ENCODE measurements around the gene MTHFD1L.

MTHFD1L gene

GRCh38 chr6:150910561-150910960 lies 45.1 kb downstream of the MTHFD1L start:
- POLR2A ChIA-PET, result no interaction called here
- TF ChIP-seq CTBP1 (IDR thresholded peaks at IDR 0.05; ENCODE audit: borderline replicate concordance) (no peak), NFRKB (IDR thresholded peaks at IDR 0.05) (no peak), FOXK2 (IDR thresholded peaks at IDR 0.05) (no peak), HDGF (IDR thresholded peaks at IDR 0.05; ENCODE audit: borderline replicate concordance) (no peak)
- CTCF ChIA-PET, result interaction anchor here (0.7 to 1.1 kb wide), 3 partner anchors 17 to 416 kb away, joined by 3 to 5 read pairs (median 3); no protein-coding TSS in a partner anchor
- DNase-seq (ENCODE audit: extremely low spot score), result no peak

GRCh38 chr6:150914372-150914771 lies 48.9 kb downstream of the MTHFD1L start:
- no peak for TF ChIP-seq FOXK2 (IDR thresholded peaks at IDR 0.05)
- TF ChIP-seq ELF4 (IDR thresholded peaks at IDR 0.05), result no peak
- no peak for TF ChIP-seq SP1 (IDR thresholded peaks at IDR 0.05)
- TF ChIP-seq CTBP1 (IDR thresholded peaks at IDR 0.05; ENCODE audit: borderline replicate concordance), result no peak
- no peak for TF ChIP-seq FOXA1 (IDR thresholded peaks at IDR 0.05)
- TF ChIP-seq L3MBTL2 (conservative IDR thresholded peaks at IDR 0.05), result no peak
- TF ChIP-seq TARDBP (IDR thresholded peaks at IDR 0.05), result no peak
- CTCF ChIA-PET, result interaction anchor here (0.6 to 0.7 kb wide), 2 partner anchors 9 to 23 kb away, joined by 3 read pairs; no protein-coding TSS in a partner anchor
- DNase-seq (ENCODE audit: extremely low spot score), result no peak
- POLR2A ChIA-PET, result no interaction called here

- TF ChIP-seq BHLHE40 (IDR thresholded peaks at IDR 0.05; ENCODE audit: borderline replicate concordance) (no peak), HDGF (IDR thresholded peaks at IDR 0.05; ENCODE audit: borderline replicate concordance) (no peak), ELF4 (IDR thresholded peaks at IDR 0.05) (no peak), SP1 (IDR thresholded peaks at IDR 0.05) (no peak), TARDBP (IDR thresholded peaks at IDR 0.05) (no peak), LEF1 (IDR thresholded peaks at IDR 0.05; ENCODE audit: borderline replicate concordance) (no peak), ARNT (IDR thresholded peaks at IDR 0.05) (no peak), SUZ12 (IDR thresholded peaks at IDR 0.05) (no peak)
- ChIA-PET CTCF (interaction anchor here (0.6 to 0.7 kb wide), 2 partner anchors 10 to 24 kb away, joined by 3 read pairs; no protein-coding TSS in a partner anchor), POLR2A (no interaction called here)
- DNase-seq (ENCODE audit: extremely low spot score), result no peak
Measured at GRCh38 chr6:150915131-150915879, 49.8 kb downstream of the MTHFD1L start.

- CTCF ChIA-PET, result no interaction called here
- TF ChIP-seq PKNOX1 (IDR thresholded peaks at IDR 0.05) (no peak), NFRKB (IDR thresholded peaks at IDR 0.05) (no peak), BHLHE40 (IDR thresholded peaks at IDR 0.05; ENCODE audit: borderline replicate concordance) (no peak), ZNF384 (IDR thresholded peaks at IDR 0.05) (no peak), SP1 (IDR thresholded peaks at IDR 0.05) (no peak), FOXK2 (IDR thresholded peaks at IDR 0.05) (no peak), TARDBP (IDR thresholded peaks at IDR 0.05) (no peak), SUZ12 (IDR thresholded peaks at IDR 0.05) (no peak), FOXA1 (IDR thresholded peaks at IDR 0.05) (no peak), FOXM1 (IDR thresholded peaks at IDR 0.05; ENCODE audit: borderline replicate concordance) (no peak), L3MBTL2 (conservative IDR thresholded peaks at IDR 0.05) (no peak), LEF1 (IDR thresholded peaks at IDR 0.05; ENCODE audit: borderline replicate concordance) (no peak), ELF4 (IDR thresholded peaks at IDR 0.05) (no peak), HDGF (IDR thresholded peaks at IDR 0.05; ENCODE audit: borderline replicate concordance) (no peak), ARNT (IDR thresholded peaks at IDR 0.05) (no peak), CTBP1 (IDR thresholded peaks at IDR 0.05; ENCODE audit: borderline replicate concordance) (no peak)
- POLR2A ChIA-PET, result no interaction called here
- DNase-seq (ENCODE audit: extremely low spot score), result no peak
Measured at GRCh38 chr6:150915880-150916265, 50.4 kb downstream of the MTHFD1L start.

GRCh38 chr6:150919938-150920337 lies 54.4 kb downstream of the MTHFD1L start:
- POLR2A ChIA-PET, result no interaction called here

GRCh38 chr6:150922137-150922536 lies 56.6 kb downstream of the MTHFD1L start:
- TF ChIP-seq CTBP1 (IDR thresholded peaks at IDR 0.05; ENCODE audit: borderline replicate concordance) (no peak), PKNOX1 (IDR thresholded peaks at IDR 0.05) (no peak), BHLHE40 (IDR thresholded peaks at IDR 0.05; ENCODE audit: borderline replicate concordance) (no peak), L3MBTL2 (conservative IDR thresholded peaks at IDR 0.05) (no peak), TARDBP (IDR thresholded peaks at IDR 0.05) (no peak), ARNT (IDR thresholded peaks at IDR 0.05) (no peak), ELF4 (IDR thresholded peaks at IDR 0.05) (no peak), SUZ12 (IDR thresholded peaks at IDR 0.05) (no peak), FOXK2 (IDR thresholded peaks at IDR 0.05) (no peak), SP1 (IDR thresholded peaks at IDR 0.05) (no peak), ZNF384 (IDR thresholded peaks at IDR 0.05) (no peak), FOXA1 (IDR thresholded peaks at IDR 0.05) (no peak), LEF1 (IDR thresholded peaks at IDR 0.05; ENCODE audit: borderline replicate concordance) (no peak), HDGF (IDR thresholded peaks at IDR 0.05; ENCODE audit: borderline replicate concordance) (no peak), FOXM1 (IDR thresholded peaks at IDR 0.05; ENCODE audit: borderline replicate concordance) (no peak), NFRKB (IDR thresholded peaks at IDR 0.05) (no peak)
- ChIA-PET CTCF (no interaction called here), POLR2A (no interaction called here)
- no peak for DNase-seq (ENCODE audit: extremely low spot score)

More at GRCh38 chr6:150919938-150920337, 54.4 kb downstream of the MTHFD1L start:
- CTCF ChIA-PET, result no interaction called here
- TF ChIP-seq FOXA1 (IDR thresholded peaks at IDR 0.05) (no peak), FOXM1 (IDR thresholded peaks at IDR 0.05; ENCODE audit: borderline replicate concordance) (no peak), NFRKB (IDR thresholded peaks at IDR 0.05) (no peak)
- no peak for DNase-seq (ENCODE audit: extremely low spot score)
